ENCODE measurements around the gene ECE2.

ECE2 gene

DNA sequence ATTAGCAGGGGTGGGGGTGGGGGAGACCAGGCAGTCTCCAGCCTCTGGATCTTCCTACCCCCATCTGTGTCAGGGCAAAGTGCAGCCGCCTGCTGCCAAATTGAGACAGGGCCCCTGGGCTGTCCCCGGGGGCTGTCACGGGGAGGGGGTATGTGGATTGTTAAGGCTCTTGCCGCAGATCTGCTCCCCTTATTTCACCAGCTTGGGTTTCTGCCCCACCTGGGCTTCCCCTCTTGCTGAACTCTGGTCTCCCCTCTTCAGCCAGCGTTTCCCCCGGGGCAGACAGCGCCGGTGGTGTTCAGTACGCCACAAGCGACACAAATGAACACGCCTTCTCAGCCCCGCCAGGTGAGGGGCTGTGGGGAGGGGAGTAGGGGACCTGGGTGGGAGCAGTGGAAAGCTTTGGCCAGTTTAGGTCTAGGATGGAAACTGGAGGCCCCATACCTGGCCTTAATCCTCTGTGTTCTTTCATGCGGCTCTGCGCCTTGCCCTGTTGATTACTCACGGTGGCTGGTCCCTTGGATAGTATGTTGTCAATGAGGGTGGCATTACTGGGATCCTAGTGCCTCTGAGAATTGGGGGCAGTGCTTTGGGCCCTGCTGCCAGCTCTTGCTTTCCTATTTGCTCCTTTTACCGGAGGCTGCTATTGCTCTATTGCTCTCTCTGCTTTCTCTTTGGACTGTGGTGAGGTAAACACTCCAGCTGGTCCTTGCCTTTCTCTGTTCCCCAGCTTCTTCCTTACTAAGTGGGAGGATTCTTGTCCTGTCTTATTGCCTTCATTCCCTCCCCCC, 40.2 kb downstream of the ECE2 start:
- DNase-seq: no peak

DNA sequence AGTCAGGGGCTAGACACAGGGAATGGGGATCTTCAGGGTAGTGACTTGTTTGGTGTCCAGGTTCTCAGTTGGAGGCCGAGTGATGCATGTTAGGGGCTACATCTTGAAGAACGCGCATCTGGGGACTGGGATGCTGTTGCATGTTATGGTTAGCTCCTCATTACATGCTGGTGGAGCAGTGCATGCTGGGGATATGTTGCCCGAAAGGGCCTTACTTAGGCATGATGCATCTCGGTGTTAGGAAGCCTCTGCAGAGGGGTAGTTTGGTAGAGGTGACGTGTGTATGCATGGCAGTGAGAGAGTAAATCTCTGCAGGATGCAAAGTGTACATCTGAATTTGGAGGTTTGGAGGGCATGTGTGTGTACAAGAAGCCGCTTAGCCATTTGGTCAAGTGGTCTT, 41.0 kb downstream of the ECE2 start:
- DNase-seq: no peak

DNA sequence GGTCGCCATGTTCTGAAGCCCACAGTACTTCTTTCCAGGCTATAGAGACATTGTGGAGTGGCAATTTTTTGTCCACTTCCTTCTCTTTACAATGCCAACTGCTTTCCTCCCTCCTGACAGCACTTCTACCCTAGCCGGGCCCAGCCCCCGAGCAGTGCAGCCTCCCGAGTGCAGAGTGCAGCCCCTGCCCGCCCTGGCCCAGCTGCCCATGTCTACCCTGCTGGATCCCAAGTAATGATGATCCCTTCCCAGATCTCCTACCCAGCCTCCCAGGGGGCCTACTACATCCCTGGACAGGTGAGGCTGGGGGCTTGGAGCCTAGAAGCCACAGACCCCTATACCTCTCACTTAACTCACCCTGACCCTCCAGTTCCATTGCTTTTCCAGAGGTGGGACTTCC, 41.4 kb downstream of the ECE2 start:
- no peak for DNase-seq

DNA sequence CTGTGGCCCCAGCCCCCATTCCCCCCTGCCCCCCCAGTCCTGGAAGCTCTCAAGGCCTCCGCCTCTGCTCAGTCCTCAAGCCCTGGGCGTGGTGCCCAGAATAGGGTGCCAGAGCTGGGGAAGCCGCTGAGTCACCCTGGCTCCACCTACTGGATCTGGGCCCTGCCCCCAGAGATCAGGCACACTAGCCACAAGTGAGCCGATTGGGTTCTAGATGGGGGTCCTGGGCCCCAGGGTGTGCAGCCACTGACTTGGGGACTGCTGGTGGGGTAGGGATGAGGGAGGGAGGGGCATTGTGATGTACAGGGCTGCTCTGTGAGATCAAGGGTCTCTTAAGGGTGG, 44.3 kb downstream of the ECE2 start:
- no peak for DNase-seq

DNA sequence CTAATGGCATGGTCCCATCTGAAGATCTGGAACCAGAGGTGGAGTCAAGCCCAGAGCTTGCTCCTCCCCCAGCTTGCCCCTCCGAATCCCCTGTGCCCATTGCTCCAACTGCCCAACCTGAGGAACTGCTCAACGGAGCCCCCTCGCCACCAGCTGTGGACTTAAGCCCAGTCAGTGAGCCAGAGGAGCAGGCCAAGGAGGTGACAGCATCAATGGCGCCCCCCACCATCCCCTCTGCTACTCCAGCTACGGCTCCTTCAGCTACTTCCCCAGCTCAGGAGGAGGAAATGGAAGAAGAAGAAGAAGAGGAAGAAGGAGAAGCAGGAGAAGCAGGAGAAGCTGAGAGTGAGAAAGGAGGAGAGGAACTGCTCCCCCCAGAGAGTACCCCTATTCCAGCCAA, 45.8 kb downstream of the ECE2 start:
- DNase-seq: no peak

DNA sequence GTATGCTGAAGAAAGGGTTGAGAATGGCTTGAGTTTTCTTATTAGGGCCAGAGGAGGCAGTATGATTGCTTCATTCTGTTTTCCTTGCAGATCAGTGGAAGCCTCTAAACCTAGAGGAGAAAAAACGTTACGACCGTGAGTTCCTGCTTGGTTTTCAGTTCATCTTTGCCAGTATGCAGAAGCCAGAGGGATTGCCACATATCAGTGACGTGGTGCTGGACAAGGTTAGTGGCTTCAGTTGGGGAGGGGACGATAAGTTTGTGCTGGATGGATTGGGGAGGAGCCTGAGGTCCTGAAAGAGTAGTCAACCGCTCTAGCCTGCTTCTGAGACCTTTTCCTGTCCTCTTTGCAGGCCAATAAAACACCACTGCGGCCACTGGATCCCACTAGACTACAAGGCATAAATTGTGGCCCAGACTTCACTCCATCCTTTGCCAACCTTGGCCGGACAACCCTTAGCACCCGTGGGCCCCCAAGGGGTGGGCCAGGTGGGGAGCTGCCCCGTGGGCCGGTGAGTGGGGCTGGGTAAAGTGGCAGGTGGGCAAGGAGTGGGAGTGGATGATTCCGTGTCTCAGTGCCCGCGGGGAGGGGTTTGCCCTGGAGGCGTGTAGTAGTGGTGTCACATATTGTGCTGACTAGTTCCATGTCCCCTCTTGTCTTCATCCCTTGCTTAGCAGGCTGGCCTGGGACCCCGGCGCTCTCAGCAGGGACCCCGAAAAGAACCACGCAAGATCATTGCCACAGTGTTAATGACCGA, 47.1 kb downstream of the ECE2 start:
- DNase-seq: no peak

DNA sequence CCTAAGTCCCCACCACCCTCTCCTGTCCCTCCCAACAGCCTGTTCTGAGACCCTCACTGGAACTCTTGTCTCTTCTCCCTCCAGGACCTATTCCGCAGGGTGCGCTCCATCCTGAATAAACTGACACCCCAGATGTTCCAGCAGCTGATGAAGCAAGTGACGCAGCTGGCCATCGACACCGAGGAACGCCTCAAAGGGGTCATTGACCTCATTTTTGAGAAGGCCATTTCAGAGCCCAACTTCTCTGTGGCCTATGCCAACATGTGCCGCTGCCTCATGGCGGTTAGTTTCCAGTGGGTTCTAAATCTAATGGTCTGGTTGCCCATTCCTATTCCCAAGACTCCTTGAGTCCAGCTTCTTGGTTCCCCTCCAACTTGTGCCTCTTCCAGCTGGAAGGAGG, 47.9 kb downstream of the ECE2 start:
- DNase-seq: no peak

DNA sequence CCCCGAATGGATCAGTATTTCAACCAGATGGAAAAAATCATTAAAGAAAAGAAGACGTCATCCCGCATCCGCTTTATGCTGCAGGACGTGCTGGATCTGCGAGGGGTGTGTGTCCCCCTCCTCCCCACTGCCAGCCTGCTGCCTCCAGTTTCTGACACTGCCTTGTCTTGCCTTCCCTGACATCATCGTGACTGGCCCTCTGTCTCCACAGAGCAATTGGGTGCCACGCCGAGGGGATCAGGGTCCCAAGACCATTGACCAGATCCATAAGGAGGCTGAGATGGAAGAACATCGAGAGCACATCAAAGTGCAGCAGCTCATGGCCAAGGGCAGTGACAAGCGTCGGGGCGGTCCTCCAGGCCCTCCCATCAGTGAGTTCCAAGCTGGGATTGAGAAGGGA, 49.4 kb downstream of the ECE2 start:
- no peak for DNase-seq

DNA sequence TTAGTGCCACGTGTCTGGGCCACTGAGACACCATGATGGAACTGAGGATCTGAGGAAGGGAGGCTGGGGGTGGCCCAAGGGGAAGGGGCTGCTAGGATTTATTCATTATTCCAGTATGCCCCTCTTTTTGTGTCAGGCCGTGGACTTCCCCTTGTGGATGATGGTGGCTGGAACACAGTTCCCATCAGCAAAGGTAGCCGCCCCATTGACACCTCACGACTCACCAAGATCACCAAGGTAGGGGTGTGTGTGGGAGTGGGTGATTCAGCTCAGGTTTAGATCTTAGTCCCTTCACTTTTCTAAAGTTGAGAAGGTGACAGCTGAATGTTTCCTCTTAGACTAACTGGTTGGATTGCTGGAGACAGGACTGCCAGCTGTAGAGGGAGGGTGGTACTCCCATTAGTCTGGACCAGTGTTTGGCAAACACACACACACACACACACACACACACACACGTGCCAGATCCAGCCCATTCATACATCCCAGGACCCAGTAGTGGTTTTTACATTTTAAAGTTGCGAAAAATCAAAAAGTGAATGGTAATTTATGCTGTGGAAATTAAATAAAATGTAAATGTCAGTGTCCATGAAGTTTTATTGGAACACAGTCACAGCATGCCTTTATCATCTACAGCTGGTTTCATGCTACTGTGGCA, 50.0 kb downstream of the ECE2 start:
- DNase-seq: no peak

DNA sequence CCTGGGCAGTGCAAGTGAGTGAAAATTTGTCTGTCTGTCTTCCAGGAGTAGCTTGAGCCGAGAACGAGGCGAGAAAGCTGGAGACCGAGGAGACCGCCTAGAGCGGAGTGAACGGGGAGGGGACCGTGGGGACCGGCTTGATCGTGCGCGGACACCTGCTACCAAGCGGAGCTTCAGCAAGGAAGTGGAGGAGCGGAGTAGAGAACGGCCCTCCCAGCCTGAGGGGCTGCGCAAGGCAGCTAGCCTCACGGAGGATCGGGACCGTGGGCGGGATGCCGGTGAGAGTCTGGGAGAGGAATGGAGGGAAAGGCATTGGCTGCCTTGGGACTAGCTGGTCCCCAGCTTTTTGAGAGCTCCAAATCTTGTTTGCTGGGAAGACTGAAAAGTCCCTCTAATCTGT, 51.3 kb downstream of the ECE2 start:
- DNase-seq: no peak

DNA sequence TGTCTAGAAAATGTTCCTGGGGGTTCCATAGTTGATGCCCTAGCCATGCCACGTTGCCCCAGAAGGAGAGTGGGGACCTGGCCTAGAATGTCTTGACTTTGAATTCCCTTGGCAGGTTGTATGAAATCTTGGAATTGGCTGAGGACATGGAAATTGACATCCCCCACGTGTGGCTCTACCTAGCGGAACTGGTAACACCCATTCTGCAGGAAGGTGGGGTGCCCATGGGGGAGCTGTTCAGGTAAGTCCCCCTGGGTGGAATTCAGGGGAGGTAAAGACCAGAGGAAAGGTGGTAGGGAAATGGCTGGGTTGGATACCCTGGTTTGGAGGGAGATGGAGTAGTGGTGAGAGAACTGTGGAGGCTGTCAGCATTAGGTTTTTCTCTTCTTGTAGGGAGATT, 52.7 kb downstream of the ECE2 start:
- DNase-seq: no peak

DNA sequence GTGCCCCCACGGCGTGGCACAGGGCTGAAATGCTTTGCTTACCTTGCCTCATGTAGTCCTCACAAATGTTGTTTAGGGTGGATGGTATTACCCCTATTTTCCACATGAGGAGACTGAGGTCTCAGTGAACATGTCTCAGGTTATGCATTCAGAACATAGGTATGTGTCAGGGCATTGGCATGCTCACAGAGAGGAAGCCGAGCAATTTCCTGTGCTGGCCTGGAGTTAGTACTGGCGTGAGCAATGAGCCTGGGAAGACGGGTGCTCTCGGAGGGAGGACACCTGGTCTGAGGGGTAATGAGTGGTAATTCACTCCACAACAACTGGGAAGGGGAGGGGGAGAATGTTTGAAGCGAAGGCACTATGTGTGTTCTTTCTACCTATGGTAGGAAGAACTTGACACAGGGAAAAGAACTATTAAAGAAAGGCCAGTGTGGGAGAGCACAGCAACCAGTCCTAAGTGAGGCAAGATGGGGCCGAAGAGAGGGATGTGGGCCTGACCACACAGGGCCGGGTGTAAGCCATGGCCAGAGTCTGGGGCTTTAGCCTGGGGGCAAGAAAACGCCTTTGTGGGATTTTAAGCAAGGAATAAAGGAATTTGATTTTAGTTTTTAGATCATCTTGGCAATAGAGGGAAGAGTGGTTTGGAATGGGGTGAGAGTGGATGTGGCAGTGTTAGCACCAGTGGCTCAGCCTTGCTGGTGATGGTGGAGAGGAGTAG, 56.7 kb downstream of the ECE2 start:
- no peak for DNase-seq

DNA sequence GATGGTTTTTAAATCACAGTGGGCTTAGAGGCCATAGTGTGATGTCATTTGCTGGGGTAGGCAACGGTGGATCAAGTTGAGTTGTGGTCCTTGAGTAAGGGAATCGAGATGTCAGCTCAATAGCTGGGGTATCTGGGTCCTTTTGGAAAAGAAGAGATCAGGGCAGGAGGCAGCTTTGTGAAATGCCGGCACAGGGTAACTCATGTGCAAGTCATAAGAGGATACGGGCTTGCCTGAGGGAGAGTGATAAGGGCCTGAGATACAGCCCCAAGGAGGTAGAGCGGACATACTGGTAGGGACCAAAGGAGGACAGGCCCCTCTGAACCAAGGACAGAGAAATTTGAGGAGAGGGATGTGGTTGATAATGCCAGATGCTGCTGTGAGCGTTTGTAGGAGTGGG, 57.4 kb downstream of the ECE2 start:
- DNase-seq: no peak

DNA sequence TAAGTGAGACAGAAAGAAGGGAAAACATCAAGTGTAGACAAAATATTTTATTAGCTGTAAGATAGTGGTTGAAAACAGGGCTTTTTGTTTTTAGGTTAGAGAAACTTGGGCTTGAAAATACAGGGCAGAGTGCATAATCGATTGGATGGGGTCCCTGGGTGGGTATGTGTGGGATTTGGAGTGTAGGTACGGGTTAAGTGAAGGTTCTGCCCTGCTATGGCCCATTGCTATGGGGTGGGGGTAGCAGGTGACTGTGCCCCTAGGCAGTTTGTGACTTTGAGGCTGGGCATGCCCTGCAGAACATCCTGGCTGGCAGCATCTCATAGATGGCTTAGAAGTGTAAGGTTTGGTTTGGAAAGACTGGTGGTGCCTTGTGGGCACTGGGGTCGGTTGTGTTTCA, 57.9 kb downstream of the ECE2 start:
- no peak for DNase-seq

DNA sequence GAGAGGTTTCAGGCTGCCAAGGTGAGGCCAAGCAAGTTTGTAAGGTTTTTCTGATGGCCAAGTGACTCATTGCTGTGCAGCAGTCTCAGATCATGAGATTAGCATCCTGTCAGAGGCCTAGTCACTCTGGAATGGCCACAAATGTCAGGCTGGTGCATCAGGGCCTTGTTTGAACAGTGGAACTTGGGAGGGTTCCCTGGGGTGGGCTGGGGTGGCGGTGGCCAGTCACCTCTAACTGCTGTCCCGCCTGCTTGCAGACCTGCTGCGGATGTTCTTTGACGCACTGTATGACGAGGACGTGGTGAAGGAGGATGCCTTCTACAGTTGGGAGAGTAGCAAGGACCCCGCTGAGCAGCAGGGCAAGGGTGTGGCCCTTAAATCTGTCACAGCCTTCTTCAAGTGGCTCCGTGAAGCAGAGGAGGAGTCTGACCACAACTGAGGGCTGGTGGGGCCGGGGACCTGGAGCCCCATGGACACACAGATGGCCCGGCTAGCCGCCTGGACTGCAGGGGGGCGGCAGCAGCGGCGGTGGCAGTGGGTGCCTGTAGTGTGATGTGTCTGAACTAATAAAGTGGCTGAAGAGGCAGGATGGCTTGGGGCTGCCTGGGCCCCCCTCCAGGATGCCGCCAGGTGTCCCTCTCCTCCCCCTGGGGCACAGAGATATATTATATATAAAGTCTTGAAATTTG, 58.8 kb downstream of the ECE2 start:
- no peak for DNase-seq

DNA sequence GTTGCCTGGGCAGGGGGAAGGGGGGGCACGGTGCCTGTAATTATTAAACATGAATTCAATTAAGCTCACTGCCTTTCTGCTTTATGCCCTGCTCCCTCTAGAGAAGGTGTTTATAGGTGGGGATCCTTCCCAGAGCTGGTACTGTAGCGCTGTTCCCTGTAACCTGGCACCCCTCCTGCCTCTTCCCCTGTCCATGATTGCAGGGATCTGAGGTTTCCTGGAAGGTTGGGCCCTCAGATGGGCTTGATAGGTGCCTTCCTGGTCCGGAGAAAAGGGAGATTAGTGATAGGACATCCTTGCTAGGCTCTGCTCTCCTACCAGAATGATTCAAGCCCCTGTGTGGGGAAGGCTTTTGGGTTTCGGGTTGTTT, 59.5 kb downstream of the ECE2 start:
- no peak for DNase-seq

DNA sequence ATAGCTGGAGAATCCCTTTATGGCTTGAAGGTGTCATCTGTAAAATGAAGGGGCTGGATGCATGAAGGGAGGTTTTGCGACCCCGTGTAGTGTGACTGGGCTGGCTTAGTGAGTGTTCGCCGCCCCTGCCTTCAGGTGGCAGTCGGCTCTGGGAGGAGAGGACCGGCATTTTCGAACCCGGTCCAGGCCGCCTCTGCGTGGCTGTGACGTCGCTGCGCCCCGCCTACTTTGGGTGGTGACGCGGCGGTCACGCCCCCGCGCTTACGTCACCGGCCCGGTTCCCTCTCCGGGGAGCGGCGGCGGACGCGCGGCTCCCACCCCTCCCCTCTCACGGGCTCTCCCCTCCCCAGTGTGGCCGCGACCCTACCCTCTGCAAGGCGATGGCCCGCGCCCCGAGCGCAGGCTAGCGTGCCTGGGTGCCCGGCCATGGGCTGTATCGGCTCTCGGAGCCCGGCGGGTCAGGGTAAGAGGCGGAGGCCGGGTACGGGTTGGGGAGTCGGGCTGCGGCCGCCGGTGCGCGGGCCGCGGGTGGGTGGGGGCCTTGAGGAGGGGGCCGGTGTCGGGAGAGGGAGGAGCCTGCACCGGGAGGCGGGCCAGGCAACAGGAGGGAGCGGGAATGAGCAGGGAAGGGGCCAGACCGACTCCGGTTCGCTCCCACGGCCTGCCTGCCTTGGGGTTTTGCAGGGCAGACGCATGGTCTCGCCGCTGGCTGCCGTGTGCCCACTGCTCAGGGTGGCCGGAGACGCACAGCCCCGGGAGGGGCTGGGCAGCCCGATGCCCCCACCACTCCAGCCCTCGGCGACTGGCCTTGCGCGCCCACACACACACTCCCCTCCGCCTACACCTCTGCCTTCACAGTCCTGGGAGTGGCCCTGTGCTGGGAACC, 60.1 kb downstream of the ECE2 start:
- DNase-seq: no peak

DNA sequence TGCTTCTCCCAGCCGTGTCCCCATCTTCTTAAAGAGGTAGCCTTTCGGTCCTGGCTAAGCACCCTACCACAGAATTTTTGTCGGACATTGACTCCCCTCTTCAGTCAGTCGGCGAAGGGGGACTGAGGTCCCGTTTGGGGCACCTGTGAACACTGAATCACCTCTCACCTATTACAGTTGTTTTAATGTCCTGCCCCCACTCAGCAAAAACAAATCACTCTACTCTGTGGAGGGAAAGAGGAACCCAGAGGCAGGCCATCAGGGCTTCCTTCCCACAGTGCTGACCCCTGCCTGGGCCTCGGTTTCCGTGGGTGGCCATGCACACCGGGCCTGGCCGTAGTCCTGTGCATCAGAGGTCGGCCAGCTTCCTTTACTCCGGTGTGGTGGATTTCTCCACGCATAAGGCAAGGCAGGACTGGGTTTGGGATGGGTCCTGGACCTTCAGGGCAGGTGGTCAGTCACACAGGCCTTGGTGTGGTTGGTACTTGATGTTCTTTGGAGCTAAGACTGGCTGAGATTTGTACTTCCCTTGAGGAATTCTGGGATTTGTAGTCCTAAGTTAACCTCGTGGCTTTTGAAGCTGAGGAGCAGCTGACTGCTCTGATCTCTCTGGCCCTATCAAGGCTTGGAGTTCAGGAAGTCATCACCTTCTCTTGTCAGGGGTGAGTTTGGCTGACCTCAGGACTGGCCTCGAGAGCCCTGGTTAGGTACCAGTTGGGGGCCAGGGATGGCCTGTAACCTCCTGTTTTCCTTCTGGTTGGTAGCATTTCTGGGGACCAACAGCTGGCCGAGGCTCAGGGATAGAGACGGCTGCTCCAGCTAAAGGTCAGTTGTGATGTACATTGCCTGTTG, 61.0 kb downstream of the ECE2 start:
- DNase-seq: no peak

DNA sequence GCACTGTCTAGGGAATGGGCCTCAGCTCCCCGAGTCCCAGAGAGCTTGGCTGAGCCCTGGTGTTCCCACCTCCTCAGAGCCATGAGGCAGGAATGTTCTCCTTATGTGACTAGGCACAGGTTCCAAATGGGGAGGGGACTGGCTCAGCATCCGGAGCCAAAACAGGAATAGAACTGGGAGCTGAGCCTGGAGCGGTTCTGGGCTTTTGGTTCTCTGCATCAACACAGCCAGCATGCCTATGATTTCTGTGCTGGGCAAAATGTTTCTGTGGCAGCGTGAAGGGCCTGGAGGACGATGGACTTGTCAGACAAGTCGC, 61.5 kb downstream of the ECE2 start, which contains the start of gene FAM131A:
Gene FAM131A, plus strand, starts transcription at position 202 of the 316 bp plus-strand sequence. Its CDS starts 31 bp downstream, at position 233.
- DNase-seq: no peak

DNA sequence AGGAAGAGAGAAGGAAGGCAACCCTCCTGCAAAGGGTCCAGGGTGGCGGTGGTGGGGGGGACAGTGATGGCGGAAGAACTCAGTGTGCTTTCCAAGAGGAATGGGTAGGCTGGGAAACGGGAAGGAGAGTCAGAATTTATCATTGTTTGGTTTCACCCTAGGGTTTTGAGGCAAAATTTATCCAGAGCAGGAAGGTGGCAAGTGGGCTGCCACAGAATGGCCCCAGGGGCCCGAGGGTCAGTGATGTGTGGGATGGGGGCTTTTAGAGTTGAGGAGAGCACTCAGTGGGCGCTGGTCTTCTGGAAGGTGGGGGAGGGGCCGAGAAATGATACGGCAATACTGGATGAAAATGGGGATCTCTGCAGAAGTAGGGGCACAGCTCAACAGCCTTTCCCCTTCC, 62.2 kb downstream of the ECE2 start:
- no peak for DNase-seq

DNA sequence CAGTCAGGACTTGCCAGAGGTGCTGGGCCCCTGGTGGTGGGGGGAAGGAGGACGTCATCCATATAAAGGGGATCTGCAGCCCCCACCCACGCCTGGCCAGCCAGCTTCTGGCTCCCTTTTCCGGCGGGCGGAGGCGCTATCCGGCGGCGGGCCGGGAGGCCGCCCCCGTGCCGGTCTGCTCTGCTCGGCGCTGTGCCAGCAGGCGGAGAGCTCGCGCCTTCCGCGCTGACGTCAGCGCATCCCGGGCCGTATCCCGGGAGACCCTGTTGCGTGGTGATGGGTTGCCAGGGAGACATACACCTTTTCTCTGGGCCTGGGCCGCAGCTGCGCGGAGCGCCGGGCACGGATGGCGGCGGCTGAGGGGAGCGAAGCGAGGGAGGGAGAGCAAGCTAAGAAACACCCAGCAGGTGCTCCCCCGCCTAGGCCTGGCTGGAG, 62.7 kb downstream of the ECE2 start:
- peak; percentile 56 for DNase-seq

All from NCI-H187 treated with DMSO at 0.1 percent for 48 hours (cell line).